T-cell (primary cell): ENCODE results near the gene MSN. TPM values are rescaled to one million over a fixed set of nuclear protein-coding genes. Genes with fewer than 3 reads are reported as not detected.

Source experiments
- ATAC-seq, 4 experiments: fragments of 200-7000 bp in 3 of 4; fragments of 150-1000 bp in 1 of 4; cut with Tn5 transposase; replicated peaks in 1 of 4; 1 replicate in 3 of 4; 2 replicates in 1 of 4; pipeline ENCODE4 v1.10.0; 2021; ENCODE audit warnings: moderate library complexity in 3 of 4, mild to moderate bottlenecking in 2 of 4, moderate number of reproducible peaks in 1 of 4
- CTCF ChIA-PET, 2 donors: fragments of 300-600 bp; sonication (Branson Sonifier 250); formaldehyde crosslinking; loops; one replicate each; lab custom pipeline; 2022; ENCODE audit warnings: antibody characterized with exemption in 2 of 2; lab: Charles Lee
- POLR2A ChIA-PET, 2 donors: fragments of 300-600 bp; sonication (Branson Sonifier 250); formaldehyde crosslinking; loops; one replicate each; lab custom pipeline; 2022; ENCODE audit warnings: antibody characterized with exemption in 2 of 2; lab: Charles Lee
- DNase-seq, 35 experiments: peaks; one replicate each; pipeline versions ENCODE4 v3.0.0 to v3.0.0-alpha.2; 2013 to 2023
- H3K27ac ChIP-seq: one replicate; pipeline ENCODE4 v1.5.1; 2013; ENCODE audit warnings: low read length
- H3K27me3 ChIP-seq, 2 experiments: replicated peaks in 1 of 2; 1 replicate in 1 of 2; 2 replicates in 1 of 2; pipeline versions ENCODE4 v1.6.1 to v1.7.0; 2013; ENCODE audit warnings: low read length in 1 of 2, mixed read lengths in 1 of 2; ENCODE audit not compliant: control insufficient read depth in 2 of 2, insufficient read depth in 2 of 2; ENCODE audit errors: extremely low read depth in 1 of 2
- H3K36me3 ChIP-seq, 2 donors: 1 replicate in 1 of 2; 2 replicates in 1 of 2; pipeline versions ENCODE4 v1.6.1 to v1.7.0; 2013; ENCODE audit warnings: low read length in 1 of 2; ENCODE audit not compliant: control insufficient read depth in 2 of 2, insufficient read depth in 1 of 2; ENCODE audit errors: extremely low read depth in 1 of 2
- H3K4me1 ChIP-seq, 2 experiments: 1 replicate in 1 of 2; 2 replicates in 1 of 2; pipeline versions ENCODE4 v1.6.1 to v1.7.0; 2013; ENCODE audit warnings: low read length in 2 of 2, mixed read lengths in 1 of 2; ENCODE audit not compliant: insufficient read depth in 2 of 2, control insufficient read depth in 1 of 2; ENCODE audit errors: extremely low read depth in 1 of 2
- H3K4me3 ChIP-seq, 2 donors: 1 replicate in 1 of 2; 2 replicates in 1 of 2; pipeline versions ENCODE4 v1.5.1 to v1.7.0; 2013; ENCODE audit warnings: mild to moderate bottlenecking in 2 of 2, low read length in 1 of 2, moderate library complexity in 1 of 2; ENCODE audit not compliant: control insufficient read depth in 1 of 2; ENCODE audit errors: extremely low read depth in 1 of 2
- H3K9me3 ChIP-seq: 2 replicates; pipeline ENCODE4 v1.7.0; 2013
- H3K27ac Mint-ChIP-seq, 2 donors: one replicate each; pipeline ENCODE4 v1.8.0; 2020 to 2021; ENCODE audit warnings: mild to moderate bottlenecking in 2 of 2, mixed read lengths in 2 of 2
- H3K27me3 Mint-ChIP-seq, 2 donors: one replicate each; pipeline ENCODE4 v1.8.0; 2021 to 2022; ENCODE audit warnings: mixed read lengths in 2 of 2
- H3K36me3 Mint-ChIP-seq: one replicate; pipeline ENCODE4 v1.8.0; 2021; ENCODE audit warnings: mixed read lengths
- H3K4me1 Mint-ChIP-seq, 3 donors: one replicate each; pipeline ENCODE4 v1.8.0; 2020 to 2022; ENCODE audit warnings: mixed read lengths in 3 of 3, mild to moderate bottlenecking in 1 of 3
- H3K4me3 Mint-ChIP-seq, 3 donors: one replicate each; pipeline ENCODE4 v1.8.0; 2020 to 2022; ENCODE audit warnings: mild to moderate bottlenecking in 3 of 3, mixed read lengths in 3 of 3, moderate library complexity in 3 of 3
- H3K9me3 Mint-ChIP-seq, 3 donors: one replicate each; pipeline ENCODE4 v1.8.0; 2020 to 2022; ENCODE audit warnings: mixed read lengths in 3 of 3
- WGBS: methylation state at CpG from one replicate; pipeline ENCODE4 v1.1.5; 2013; ENCODE audit warnings: missing lambda C conversion rate; ENCODE audit not compliant: insufficient coverage; 5-methylcytosine and 5-hydroxymethylcytosine counted together
- total RNA-seq, 35 experiments: library from RNA in 6 of 35; stranded (reverse) in 6 of 35; fragments of 120-200 nt in 1 of 35; gene quantifications; one replicate each; pipeline versions ENCODE4 v1.2.1 to v1.2.4 and lab custom pipeline; 2013 to 2026

MSN gene
- total RNA-seq, 5 donors from 2014 or later (not counting 1 experiment from before 2014, with no cell fraction given), result 324 to 383 (median 348) TPM

DNA sequence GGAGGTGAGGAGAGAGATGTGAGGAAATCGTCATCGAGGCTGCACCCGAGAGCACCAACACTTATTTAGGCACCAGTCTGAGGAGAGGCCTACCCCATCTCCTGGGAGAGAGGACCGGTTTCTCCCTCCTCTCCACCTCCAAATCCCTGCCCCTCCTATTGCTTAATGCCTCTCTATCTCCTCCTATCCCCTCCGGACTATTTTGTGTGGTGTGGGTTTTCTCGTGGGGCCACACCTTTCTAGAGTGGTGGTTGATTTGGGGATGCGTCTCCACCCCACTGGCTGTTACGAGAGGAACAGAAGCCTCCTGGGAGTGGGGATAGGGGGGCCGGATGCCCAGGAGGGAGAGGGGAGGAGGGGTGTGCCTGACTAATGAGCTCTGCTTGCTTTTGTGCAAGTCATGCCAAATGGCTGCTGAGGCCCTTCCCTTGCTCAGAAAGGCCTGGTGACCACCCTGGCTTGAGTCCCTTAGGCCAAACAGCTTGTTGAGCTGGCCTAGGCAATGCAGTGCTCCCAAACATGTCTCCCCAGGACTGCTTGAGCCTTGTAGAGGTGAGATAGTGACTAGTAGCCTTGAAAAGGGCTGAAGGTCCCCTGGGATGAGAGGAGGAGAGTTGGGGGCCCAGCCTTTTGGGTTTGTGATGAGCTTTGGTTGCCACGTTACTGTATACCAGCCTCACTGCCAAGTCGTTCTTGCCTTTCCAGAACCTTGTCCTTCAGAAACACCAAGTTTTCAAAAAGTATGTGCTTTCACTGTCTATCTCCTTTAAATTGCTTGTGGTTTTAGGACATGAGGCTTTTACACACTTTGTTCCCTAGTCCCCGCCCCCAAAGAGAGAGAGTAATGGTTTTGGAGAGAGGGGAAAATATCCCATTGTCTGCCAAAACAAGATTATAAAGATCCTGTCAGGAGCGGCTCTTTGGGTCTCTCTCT, 1.2 kb downstream of the MSN start:
- DNase-seq, result peak; percentile 18 to 65 (median 40)
- CTCF ChIA-PET, result interaction anchor here in 1 of 2 donors (0.6 to 1.3 kb wide), 7 partner anchors 26 to 82 kb away, joined by 3 to 6 read pairs (median 3); no protein-coding TSS in a partner anchor
- POLR2A ChIA-PET, result interaction anchor here in 1 of 2 donors (0.6 to 1.4 kb wide), 2 partner anchors 8 to 72 kb away, joined by 3 to 4 read pairs; no protein-coding TSS in a partner anchor
- Histone ChIP-seq H3K27ac (peak overlapping the region; percentile 78), H3K27me3 (no peaks in the 10 kb centered on the region), H3K4me1 (peaks cover 14 to 32% of the 10 kb centered on the region in 2 experiments), H3K9me3 (no peaks in the 10 kb centered on the region), H3K4me3 (peak overlapping the region; percentile 90 to 94), H3K36me3 (peaks cover 0 to 11% of the 10 kb centered on the region in 2 donors)
- H3K9me3 Mint-ChIP-seq, result no peaks in the 10 kb centered on the region
- ATAC-seq, result peak; percentile 52 to 59 (median 56)
- H3K36me3 Mint-ChIP-seq, result peaks cover 38% of the 10 kb centered on the region
- H3K27me3 Mint-ChIP-seq, result peaks cover 0 to 5% of the 10 kb centered on the region in 2 donors
- peak overlapping the region; percentile 95 to 97 for H3K27ac Mint-ChIP-seq
- H3K4me3 Mint-ChIP-seq, result peak overlapping the region; percentile 90 to 93 (median 93)
- WGBS, result no CpG with 5 or more reads among the region's 13 CpGs
- H3K4me1 Mint-ChIP-seq, result peaks cover 43 to 62% (median 52%) of the 10 kb centered on the region in 3 donors

DNA sequence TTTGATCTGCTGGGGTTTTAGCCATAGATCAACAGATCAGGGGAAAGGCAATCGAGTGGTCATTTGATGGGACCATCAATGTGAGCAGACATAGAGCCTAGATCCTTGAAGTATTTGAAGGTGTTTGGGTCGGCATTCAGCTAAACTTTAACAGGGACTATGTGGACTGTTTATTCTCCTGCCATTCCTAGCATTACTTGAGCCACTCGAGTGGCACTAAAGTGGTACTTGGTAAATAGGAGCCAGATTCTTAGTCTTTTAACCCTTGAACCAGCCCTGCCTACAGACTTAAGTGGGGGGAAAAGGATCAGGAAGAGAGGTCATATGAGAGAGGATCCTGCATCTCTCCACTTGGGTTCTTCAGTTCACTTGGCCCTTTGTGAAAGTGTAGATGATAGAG, 3.8 kb downstream of the MSN start:
- Histone ChIP-seq H3K27me3 (no peaks in the 10 kb centered on the region), H3K4me3 (peak overlapping the region; percentile 42 to 44), H3K4me1 (peaks cover 29 to 54% of the 10 kb centered on the region in 2 experiments), H3K27ac (peak overlapping the region; percentile 52), H3K9me3 (no peaks in the 10 kb centered on the region), H3K36me3 (peaks cover 0 to 11% of the 10 kb centered on the region in 2 donors)
- no peak for ATAC-seq
- Mint-ChIP-seq H3K4me1 (peaks cover 66 to 79% (median 69%) of the 10 kb centered on the region in 3 donors), H3K27ac (peak overlapping the region; percentile 88 to 94), H3K4me3 (peak overlapping the region; percentile 76 to 90 (median 85)), H3K9me3 (no peaks in the 10 kb centered on the region), H3K27me3 (peaks cover 0 to 5% of the 10 kb centered on the region in 2 donors), H3K36me3 (peaks cover 56% of the 10 kb centered on the region)
- no peak for DNase-seq
- no CpG with 5 or more reads among the region's 3 CpGs for WGBS
- ChIA-PET POLR2A (no interaction called here), CTCF (interaction anchor here (0.6 kb wide), 2 partner anchors 10 to 24 kb away, joined by 3 to 4 read pairs; no protein-coding TSS in a partner anchor)

DNA sequence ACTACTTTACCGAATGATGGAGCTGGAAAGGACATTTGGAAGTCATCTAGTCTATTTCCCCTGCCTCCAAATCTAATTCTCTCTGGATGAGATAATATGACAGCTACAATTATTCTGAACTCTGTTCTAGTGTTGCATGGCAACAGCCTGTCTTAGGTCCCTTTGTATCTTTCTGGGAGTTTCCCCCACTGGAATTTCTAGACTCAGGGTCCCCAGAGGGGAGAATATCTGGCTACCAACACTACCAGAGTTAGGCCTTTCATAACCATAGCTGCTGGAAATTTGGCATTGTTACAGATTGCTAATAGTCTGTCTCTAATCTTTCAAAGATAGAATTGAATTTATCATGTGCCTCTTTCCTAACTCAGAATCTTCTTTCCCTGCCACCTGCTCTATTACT, 4.5 kb downstream of the MSN start:
- ChIA-PET POLR2A (interaction anchor here (0.6 to 0.9 kb wide), 2 partner anchors 19 to 196 kb away, joined by 3 to 8 read pairs; no protein-coding TSS in a partner anchor), CTCF (no interaction called here)
- peaks cover 0 to 11% of the 10 kb centered on the region in 2 donors for H3K36me3 ChIP-seq
- DNase-seq, result no peak
- H3K9me3 ChIP-seq, result no peaks in the 10 kb centered on the region
- Mint-ChIP-seq H3K27me3 (peaks cover 0 to under 1% of the 10 kb centered on the region in 2 donors), H3K4me1 (peaks cover 67 to 80% (median 69%) of the 10 kb centered on the region in 3 donors), H3K27ac (peak overlapping the region; percentile 88 to 94), H3K9me3 (no peaks in the 10 kb centered on the region), H3K36me3 (peaks cover 58% of the 10 kb centered on the region), H3K4me3 (peak overlapping the region; percentile 76 to 90 (median 85))
- H3K27ac ChIP-seq, result peak overlapping the region; percentile 52
- H3K4me3 ChIP-seq, result peak overlapping the region in 1 of 2 donors; percentile 42
- H3K4me1 ChIP-seq, result peaks cover 31 to 55% of the 10 kb centered on the region in 2 experiments
- WGBS, result no CpG with 5 or more reads among the region's 1 CpG
- no peaks in the 10 kb centered on the region for H3K27me3 ChIP-seq
- ATAC-seq, result no peak

DNA sequence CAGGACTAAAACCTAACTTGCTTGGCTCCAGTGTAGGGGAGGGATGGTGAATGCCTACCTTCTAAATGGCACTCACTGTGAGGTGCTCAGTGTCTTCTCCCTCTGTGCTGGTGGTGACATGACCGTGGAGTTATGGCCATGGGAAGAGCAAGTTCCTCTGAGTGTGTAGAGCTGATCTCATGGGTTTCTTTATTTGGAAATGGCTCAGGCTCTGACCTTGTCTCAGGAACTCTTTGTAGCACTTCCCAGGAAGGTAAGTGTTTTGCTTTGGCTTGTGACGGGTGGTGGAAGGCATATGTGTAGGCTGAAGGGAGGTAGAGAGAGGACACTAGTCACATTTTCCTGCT, 6.4 kb downstream of the MSN start:
- peaks cover 79 to 89% (median 81%) of the 10 kb centered on the region in 3 donors for H3K4me1 Mint-ChIP-seq
- no peaks in the 10 kb centered on the region for H3K9me3 Mint-ChIP-seq
- Histone ChIP-seq H3K27me3 (no peaks in the 10 kb centered on the region), H3K27ac (peak overlapping the region; percentile 64), H3K4me3 (peak overlapping the region; percentile 22 to 40), H3K36me3 (peaks cover 0 to 11% of the 10 kb centered on the region in 2 donors), H3K4me1 (peaks cover 40 to 70% of the 10 kb centered on the region in 2 experiments), H3K9me3 (no peaks in the 10 kb centered on the region)
- WGBS, result no CpG with 5 or more reads among the region's 2 CpGs
- peak in 1 of 4 experiments; percentile 19 for ATAC-seq
- peak overlapping the region; percentile 91 to 94 for H3K27ac Mint-ChIP-seq
- CTCF ChIA-PET, result interaction anchor here (0.5 to 1.2 kb wide), 4 partner anchors 10 to 312 kb away, joined by 3 to 5 read pairs (median 3); no protein-coding TSS in a partner anchor
- peaks cover 55% of the 10 kb centered on the region for H3K36me3 Mint-ChIP-seq
- H3K27me3 Mint-ChIP-seq, result no peaks in the 10 kb centered on the region
- DNase-seq, result no peak
- peak overlapping the region; percentile 76 to 90 (median 85) for H3K4me3 Mint-ChIP-seq
- POLR2A ChIA-PET, result interaction anchor here (0.6 to 1.2 kb wide), 5 partner anchors 21 to 1054 kb away, joined by 3 to 5 read pairs (median 3); no protein-coding TSS in a partner anchor

DNA sequence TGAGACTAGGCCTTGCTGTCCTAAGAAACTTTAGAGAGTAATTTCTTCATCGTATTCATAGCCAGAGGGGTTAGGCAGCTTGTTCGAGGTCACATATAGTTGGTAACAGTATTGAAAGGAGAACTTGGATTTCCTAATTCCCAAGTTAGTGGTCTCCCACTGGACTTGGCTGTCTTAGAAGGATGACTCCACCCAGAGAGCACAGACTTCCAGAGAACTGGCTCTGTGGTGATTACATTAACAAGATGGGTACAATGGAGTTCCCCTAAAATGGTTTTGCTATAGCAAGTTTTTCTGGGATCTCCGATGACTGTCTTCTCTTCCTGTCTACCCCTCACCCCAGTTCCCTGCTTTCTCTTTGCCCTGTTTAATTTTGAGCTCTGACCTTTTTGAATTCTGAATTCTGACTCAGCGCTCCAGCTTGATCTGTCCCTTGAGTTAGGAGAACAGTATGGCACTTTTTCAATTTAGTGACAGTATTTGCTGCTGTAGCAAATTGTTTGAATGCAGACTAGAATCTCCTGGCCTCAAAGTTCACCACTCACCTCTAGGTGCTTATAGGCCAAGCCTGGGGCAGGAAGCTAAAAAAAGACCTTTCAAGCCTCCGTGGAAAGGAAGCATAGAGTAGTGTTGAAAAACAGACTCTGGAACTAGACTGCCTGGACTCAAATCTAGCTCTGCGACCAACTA, 6.9 kb downstream of the MSN start:
- Histone ChIP-seq H3K27ac (peak overlapping the region; percentile 64), H3K4me1 (peaks cover 40 to 75% of the 10 kb centered on the region in 2 experiments), H3K36me3 (peaks cover 0 to 9% of the 10 kb centered on the region in 2 donors), H3K27me3 (no peaks in the 10 kb centered on the region), H3K9me3 (no peaks in the 10 kb centered on the region), H3K4me3 (peak overlapping the region; percentile 22 to 40)
- H3K4me3 Mint-ChIP-seq, result peak overlapping the region; percentile 76 to 90 (median 85)
- H3K9me3 Mint-ChIP-seq, result no peaks in the 10 kb centered on the region
- H3K27ac Mint-ChIP-seq, result peak overlapping the region; percentile 91 to 94
- CTCF ChIA-PET, result no interaction called here
- H3K27me3 Mint-ChIP-seq, result no peaks in the 10 kb centered on the region
- peaks cover 83 to 89% (median 84%) of the 10 kb centered on the region in 3 donors for H3K4me1 Mint-ChIP-seq
- DNase-seq, result peak in 7 of 35 experiments; percentile 10 to 51 (median 18)
- ATAC-seq, result peak; percentile 69 to 80 (median 72)
- POLR2A ChIA-PET, result interaction anchor here (0.6 kb wide), 2 partner anchors 47 to 139 kb away, joined by 3 read pairs; no protein-coding TSS in a partner anchor
- H3K36me3 Mint-ChIP-seq, result peaks cover 55% of the 10 kb centered on the region
- WGBS, result 20% methylated on average over 1 of the region's 6 CpGs
